GM23338 (cell line): ENCODE measurements around the gene RNGTT. TPM values are rescaled to one million over a fixed set of nuclear protein-coding genes. Genes with fewer than 3 reads are reported as not detected.

ENCODE experiments used
- ATAC-seq: fragments of 200-7000 bp; cut with Tn5 transposase; 3 replicates; pipeline ENCODE4 v1.9.1; 2020
- DNase-seq: peaks from one replicate; pipeline ENCODE4 v3.0.0-alpha.2; 2015; ENCODE audit warnings: low spot score
- H2AFZ ChIP-seq: fragments of 200-600 bp; sonication (generic); 2 replicates; pipeline ENCODE4 v1.8.0; 2016; ENCODE audit warnings: antibody characterized with exemption, mild to moderate bottlenecking, moderate library complexity
- H3F3A ChIP-seq: fragments of 200-600 bp; sonication (generic); replicated peaks from 2 replicates; pipeline ENCODE4 v1.8.0; 2017; ENCODE audit warnings: antibody characterized with exemption, mixed run types, low read depth
- H3K27ac ChIP-seq: fragments of 200-600 bp; sonication (generic); 2 replicates; pipeline ENCODE4 v1.6.1; 2016; ENCODE audit warnings: low read depth
- H3K27me3 ChIP-seq: fragments of 200-600 bp; sonication (generic); 2 replicates; pipeline ENCODE4 v1.8.0; 2016; ENCODE audit warnings: mild to moderate bottlenecking, mixed run types, moderate library complexity; ENCODE audit not compliant: insufficient read depth
- H3K36me3 ChIP-seq: fragments of 200-600 bp; sonication (generic); 2 replicates; pipeline ENCODE4 v1.8.0; 2016; ENCODE audit warnings: mild to moderate bottlenecking; ENCODE audit not compliant: insufficient read depth
- H3K4me1 ChIP-seq: fragments of 200-600 bp; sonication (generic); 2 replicates; pipeline ENCODE4 v1.8.0; 2016; ENCODE audit warnings: mild to moderate bottlenecking, moderate library complexity; ENCODE audit not compliant: insufficient read depth
- H3K4me2 ChIP-seq: fragments of 200-600 bp; sonication (generic); 2 replicates; pipeline ENCODE4 v1.7.1; 2017; ENCODE audit warnings: mixed run types
- H3K4me3 ChIP-seq: fragments of 200-600 bp; sonication (generic); 2 replicates; pipeline ENCODE4 v1.6.1; 2016; ENCODE audit warnings: mixed run types
- H3K79me2 ChIP-seq: fragments of 200-600 bp; sonication (generic); replicated peaks from 2 replicates; pipeline ENCODE4 v1.8.0; 2017; ENCODE audit warnings: mild to moderate bottlenecking; ENCODE audit not compliant: insufficient read depth
- H3K9me2 ChIP-seq: fragments of 200-600 bp; sonication (generic); 2 replicates; pipeline ENCODE4 v1.8.0; 2017; ENCODE audit not compliant: insufficient read depth
- H4K20me1 ChIP-seq: fragments of 200-600 bp; sonication (generic); replicated peaks from 2 replicates; pipeline ENCODE4 v1.8.0; 2017; ENCODE audit warnings: mild to moderate bottlenecking; ENCODE audit not compliant: insufficient read depth
- H3K27ac Mint-ChIP-seq: 2 replicates; pipeline ENCODE4 v1.8.0; 2020; ENCODE audit warnings: inconsistent platforms, mild to moderate bottlenecking, moderate library complexity, mixed read lengths
- H3K27me3 Mint-ChIP-seq: 3 replicates; pipeline ENCODE4 v1.8.0; 2022; ENCODE audit warnings: low read depth, mild to moderate bottlenecking, moderate library complexity, mixed read lengths, inconsistent platforms; ENCODE audit not compliant: insufficient read depth, poor library complexity
- H3K36me3 Mint-ChIP-seq: 3 replicates; pipeline ENCODE4 v1.8.0; 2021; ENCODE audit warnings: low read depth, mild to moderate bottlenecking, inconsistent platforms, moderate library complexity, mixed read lengths
- H3K4me1 Mint-ChIP-seq: 3 replicates; pipeline ENCODE4 v1.8.0; 2020; ENCODE audit warnings: mild to moderate bottlenecking, inconsistent platforms, mixed read lengths
- H3K4me3 Mint-ChIP-seq: 3 replicates; pipeline ENCODE4 v1.8.0; 2021; ENCODE audit warnings: moderate library complexity, mild to moderate bottlenecking, inconsistent platforms, mixed read lengths
- H3K9me3 Mint-ChIP-seq: 3 replicates; pipeline ENCODE4 v1.8.0; 2020; ENCODE audit warnings: moderate library complexity, mild to moderate bottlenecking, inconsistent platforms, mixed read lengths
- CREB1 ChIP-seq: fragments of 250-450 bp; sonication (Bioruptor Pico); IDR thresholded peaks from 2 replicates; pipeline ENCODE4 v1.5.0; 2020; ENCODE audit warnings: low read depth, mild to moderate bottlenecking, moderate library complexity
- EZH2 ChIP-seq: fragments of 200-600 bp; sonication (generic); IDR thresholded peaks from one replicate; pipeline ENCODE4 v1.8.0; 2017; ENCODE audit warnings: antibody characterized with exemption, mild to moderate bottlenecking, low read depth; ENCODE audit not compliant: unreplicated experiment
- EZH2phosphoT487 ChIP-seq: fragments of 200-600 bp; sonication (generic); IDR thresholded peaks from one replicate; pipeline ENCODE4 v1.8.1; 2018; ENCODE audit warnings: antibody characterized with exemption; ENCODE audit not compliant: unreplicated experiment
- JUNB ChIP-seq: IDR thresholded peaks from one replicate; pipeline ENCODE4 v1.6.1; 2016; ENCODE audit warnings: antibody characterized with exemption; ENCODE audit not compliant: unreplicated experiment
- NANOG ChIP-seq: IDR thresholded peaks from 2 replicates; pipeline ENCODE4 v1.6.1; 2016; ENCODE audit warnings: antibody characterized with exemption, borderline replicate concordance
- POLR2AphosphoS5 ChIP-seq: IDR thresholded peaks from 2 replicates; pipeline ENCODE4 v1.6.1; 2016; ENCODE audit warnings: antibody characterized with exemption, low read depth
- STAT1 ChIP-seq: IDR thresholded peaks from one replicate; pipeline ENCODE4 v1.6.1; 2016; ENCODE audit warnings: antibody characterized with exemption; ENCODE audit not compliant: unreplicated experiment
- ZNF114 ChIP-seq: fragments of 250-450 bp; sonication (Bioruptor Pico); IDR thresholded peaks from 2 replicates; pipeline ENCODE4 v1.5.0; 2020; ENCODE audit warnings: mild to moderate bottlenecking, moderate library complexity
- ZNF331 ChIP-seq: fragments of 250-450 bp; sonication (Bioruptor Pico); IDR thresholded peaks from 2 replicates; pipeline ENCODE4 v1.5.0; 2020; ENCODE audit warnings: low read depth, mild to moderate bottlenecking, moderate library complexity
- long read RNA-seq: library from polyadenylated mRNA; unstranded; transcript quantifications from one replicate; pipeline ENCODE4 v2.0.0, GENCODE V29; 2020; ENCODE audit not compliant: unreplicated experiment
- polyA plus RNA-seq: library from polyadenylated mRNA; unstranded; fragments of >200 nt; fragmentation: Nextera tagmentation; extraction: Ambion mirVana; gene quantifications from 2 replicates; pipeline ENCODE4 v1.2.1, GENCODE V29; 2016
- total RNA-seq: library from RNA; depleted of rRNA; stranded (reverse); fragments of >200 nt; shearing (Covaris generic); gene quantifications from 2 replicates; pipeline ENCODE4 v1.2.3, GENCODE V29; 2014; rRNA removed
- TF ChIP-seq, protein P1 (sequence below): IDR thresholded peaks from one replicate; pipeline ENCODE4 v1.6.1; 2018; ENCODE audit warnings: antibody characterized with exemption; ENCODE audit not compliant: unreplicated experiment
- TF ChIP-seq, protein P2 (sequence below): IDR thresholded peaks from 2 replicates; pipeline ENCODE4 v1.6.1; 2016; ENCODE audit warnings: antibody characterized with exemption
- TF ChIP-seq, protein P3 (sequence below), 2 experiments: fragments of 200-600 bp in 1 of 2; sonication (generic) in 1 of 2; conservative IDR thresholded peaks; 2 replicates each; pipeline versions ENCODE4 v1.5.1 to v1.6.1; 2016 to 2017; ENCODE audit warnings: antibody characterized with exemption in 2 of 2, low read depth in 2 of 2, mild to moderate bottlenecking in 2 of 2, moderate library complexity in 1 of 2

The RNGTT gene
- 29.2 and 30.7 TPM in 2 replicates for total RNA-seq
- 10.8 and 11.2 TPM in 2 replicates for polyA plus RNA-seq
- long read RNA-seq, full-length matches to known transcripts, result 3 of 11 reads
- long read RNA-seq, partial matches to known transcripts, result 6 of 11 reads
- long read RNA-seq, other reads (novel, unspliced or antisense), result 2 of 11 reads

DNA sequence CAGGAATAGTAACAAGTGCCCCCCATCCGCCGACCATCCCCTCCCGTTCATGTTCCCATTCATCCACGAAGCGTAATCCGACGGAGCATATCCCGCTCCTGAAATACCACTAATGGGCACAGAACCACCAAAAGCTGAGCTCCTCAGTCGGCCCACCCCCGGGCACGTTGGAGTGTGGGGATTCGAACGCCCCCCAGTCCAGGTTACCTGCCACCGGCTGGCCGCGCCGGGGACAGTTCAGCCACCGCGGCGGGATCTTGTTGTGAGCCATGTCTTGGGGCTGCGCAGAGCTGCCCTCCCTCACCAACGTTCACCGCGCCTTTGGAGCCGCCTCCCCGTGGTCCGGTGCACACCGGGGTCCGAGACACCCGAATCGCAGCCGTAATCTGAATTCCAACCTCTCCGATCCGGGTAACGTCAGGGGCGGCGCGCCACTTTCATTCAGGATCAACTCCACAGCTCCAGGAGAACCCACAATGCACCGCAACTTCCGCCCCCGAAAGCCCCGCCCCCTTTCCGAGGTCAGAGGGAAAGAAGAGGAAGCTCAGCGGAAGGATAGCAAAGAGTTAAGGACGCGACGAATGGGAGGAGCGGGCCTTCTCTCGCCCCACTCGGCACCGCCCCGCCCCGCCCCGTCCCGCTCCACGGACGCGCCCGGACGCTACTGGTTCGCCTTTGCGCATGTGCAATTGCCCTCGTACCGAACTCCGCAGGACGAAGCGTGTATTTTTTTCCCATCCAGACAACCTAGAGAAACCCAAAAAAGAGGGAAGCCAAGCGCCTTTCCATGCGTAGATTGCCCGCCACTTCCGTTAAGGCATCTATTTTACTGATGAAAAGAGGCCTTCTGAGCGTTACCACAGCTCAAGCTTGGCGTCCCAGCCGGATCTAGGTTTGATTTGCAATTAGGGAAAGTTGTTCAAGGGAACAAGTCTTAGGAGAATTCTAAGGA, at the start of gene RNGTT:
RNGTT (minus strand) TSS at position 480 of the 952 bp plus-strand sequence; CDS start at position 271, 209 bp downstream.
- peaks cover 48% of the 10 kb centered on the region for H3K79me2 ChIP-seq
- H3F3A ChIP-seq, result no peaks in the 10 kb centered on the region
- DNase-seq (peak; percentile 99), ATAC-seq (peak; percentile 95)
- peak within 1 kb of the TSS; percentile 99 for H2AFZ ChIP-seq
- Mint-ChIP-seq H3K9me3 (peaks cover 23% of the 10 kb centered on the region), H3K27me3 (peaks cover 15% of the 10 kb centered on the region), H3K36me3 (peaks cover 26% of the 10 kb centered on the region; the same call in 2 of the 3 replicates), H3K27ac (peak within 1 kb of the TSS; percentile 93), H3K4me1 (peaks cover 16% of the 10 kb centered on the region), H3K4me3 (peak within 1 kb of the TSS; percentile 100)
- peak within 1 kb of the TSS; percentile 96 for H3K4me2 ChIP-seq
- H4K20me1 ChIP-seq, result peaks cover 4% of the 10 kb centered on the region; the same call in 1 of the 2 replicates
- H3K27me3 ChIP-seq, result no peaks in the 10 kb centered on the region
- H3K9me2 ChIP-seq, result no peaks in the 10 kb centered on the region
- peaks cover 5% of the 10 kb centered on the region; the same call in 1 of the 2 replicates for H3K36me3 ChIP-seq
- H3K27ac ChIP-seq, result peak within 1 kb of the TSS; percentile 56; the same call in 1 of the 2 replicates
- no peaks in the 10 kb centered on the region for H3K4me1 ChIP-seq
- H3K4me3 ChIP-seq, result peak within 1 kb of the TSS; percentile 63
- TF ChIP-seq EZH2 (no peak), CREB1 (CRISPR knock-in tag) (0 out of 2 replicates have a peak, but pooled peaks have one; percentile 26), NANOG (no peak), POLR2AphosphoS5 (peak; percentile 88), STAT1 (no peak), JUNB (no peak), ZNF331 (CRISPR knock-in tag) (no peak), ZNF114 (CRISPR knock-in tag) (no peak), EZH2phosphoT487 (no peak)
- TF ChIP-seq, protein P1, sequence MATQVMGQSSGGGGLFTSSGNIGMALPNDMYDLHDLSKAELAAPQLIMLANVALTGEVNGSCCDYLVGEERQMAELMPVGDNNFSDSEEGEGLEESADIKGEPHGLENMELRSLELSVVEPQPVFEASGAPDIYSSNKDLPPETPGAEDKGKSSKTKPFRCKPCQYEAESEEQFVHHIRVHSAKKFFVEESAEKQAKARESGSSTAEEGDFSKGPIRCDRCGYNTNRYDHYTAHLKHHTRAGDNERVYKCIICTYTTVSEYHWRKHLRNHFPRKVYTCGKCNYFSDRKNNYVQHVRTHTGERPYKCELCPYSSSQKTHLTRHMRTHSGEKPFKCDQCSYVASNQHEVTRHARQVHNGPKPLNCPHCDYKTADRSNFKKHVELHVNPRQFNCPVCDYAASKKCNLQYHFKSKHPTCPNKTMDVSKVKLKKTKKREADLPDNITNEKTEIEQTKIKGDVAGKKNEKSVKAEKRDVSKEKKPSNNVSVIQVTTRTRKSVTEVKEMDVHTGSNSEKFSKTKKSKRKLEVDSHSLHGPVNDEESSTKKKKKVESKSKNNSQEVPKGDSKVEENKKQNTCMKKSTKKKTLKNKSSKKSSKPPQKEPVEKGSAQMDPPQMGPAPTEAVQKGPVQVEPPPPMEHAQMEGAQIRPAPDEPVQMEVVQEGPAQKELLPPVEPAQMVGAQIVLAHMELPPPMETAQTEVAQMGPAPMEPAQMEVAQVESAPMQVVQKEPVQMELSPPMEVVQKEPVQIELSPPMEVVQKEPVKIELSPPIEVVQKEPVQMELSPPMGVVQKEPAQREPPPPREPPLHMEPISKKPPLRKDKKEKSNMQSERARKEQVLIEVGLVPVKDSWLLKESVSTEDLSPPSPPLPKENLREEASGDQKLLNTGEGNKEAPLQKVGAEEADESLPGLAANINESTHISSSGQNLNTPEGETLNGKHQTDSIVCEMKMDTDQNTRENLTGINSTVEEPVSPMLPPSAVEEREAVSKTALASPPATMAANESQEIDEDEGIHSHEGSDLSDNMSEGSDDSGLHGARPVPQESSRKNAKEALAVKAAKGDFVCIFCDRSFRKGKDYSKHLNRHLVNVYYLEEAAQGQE, result no peak
- TF ChIP-seq, protein P2, sequence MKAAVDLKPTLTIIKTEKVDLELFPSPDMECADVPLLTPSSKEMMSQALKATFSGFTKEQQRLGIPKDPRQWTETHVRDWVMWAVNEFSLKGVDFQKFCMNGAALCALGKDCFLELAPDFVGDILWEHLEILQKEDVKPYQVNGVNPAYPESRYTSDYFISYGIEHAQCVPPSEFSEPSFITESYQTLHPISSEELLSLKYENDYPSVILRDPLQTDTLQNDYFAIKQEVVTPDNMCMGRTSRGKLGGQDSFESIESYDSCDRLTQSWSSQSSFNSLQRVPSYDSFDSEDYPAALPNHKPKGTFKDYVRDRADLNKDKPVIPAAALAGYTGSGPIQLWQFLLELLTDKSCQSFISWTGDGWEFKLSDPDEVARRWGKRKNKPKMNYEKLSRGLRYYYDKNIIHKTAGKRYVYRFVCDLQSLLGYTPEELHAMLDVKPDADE, result 0 out of 2 replicates have a peak, but pooled peaks have one; percentile 29
- TF ChIP-seq, protein P3, sequence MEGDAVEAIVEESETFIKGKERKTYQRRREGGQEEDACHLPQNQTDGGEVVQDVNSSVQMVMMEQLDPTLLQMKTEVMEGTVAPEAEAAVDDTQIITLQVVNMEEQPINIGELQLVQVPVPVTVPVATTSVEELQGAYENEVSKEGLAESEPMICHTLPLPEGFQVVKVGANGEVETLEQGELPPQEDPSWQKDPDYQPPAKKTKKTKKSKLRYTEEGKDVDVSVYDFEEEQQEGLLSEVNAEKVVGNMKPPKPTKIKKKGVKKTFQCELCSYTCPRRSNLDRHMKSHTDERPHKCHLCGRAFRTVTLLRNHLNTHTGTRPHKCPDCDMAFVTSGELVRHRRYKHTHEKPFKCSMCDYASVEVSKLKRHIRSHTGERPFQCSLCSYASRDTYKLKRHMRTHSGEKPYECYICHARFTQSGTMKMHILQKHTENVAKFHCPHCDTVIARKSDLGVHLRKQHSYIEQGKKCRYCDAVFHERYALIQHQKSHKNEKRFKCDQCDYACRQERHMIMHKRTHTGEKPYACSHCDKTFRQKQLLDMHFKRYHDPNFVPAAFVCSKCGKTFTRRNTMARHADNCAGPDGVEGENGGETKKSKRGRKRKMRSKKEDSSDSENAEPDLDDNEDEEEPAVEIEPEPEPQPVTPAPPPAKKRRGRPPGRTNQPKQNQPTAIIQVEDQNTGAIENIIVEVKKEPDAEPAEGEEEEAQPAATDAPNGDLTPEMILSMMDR (conservative IDR thresholded peaks at IDR 0.05; ENCODE audit: low read depth in 2 of 2), result no peak
